Stomach smooth muscle (tissue), 2 donors: ENCODE data around the gene FAT1.
A peak's percentile ranks its signal among the peaks of the same experiment; 100 is the strongest.

Experiments used
- H3K27ac ChIP-seq: one replicate; pipeline ENCODE4 v1.7.0; 2013; ENCODE audit warnings: mild to moderate bottlenecking, low read length, inconsistent platforms
- H3K27me3 ChIP-seq, 2 donors: one replicate each; pipeline ENCODE4 v1.7.0; 2013; ENCODE audit warnings: low read length in 2 of 2; ENCODE audit not compliant: insufficient read depth in 2 of 2, control insufficient read depth in 1 of 2
- H3K36me3 ChIP-seq, 2 donors: one replicate each; pipeline ENCODE4 v1.7.0; 2013; ENCODE audit warnings: low read length in 2 of 2; ENCODE audit not compliant: control insufficient read depth in 2 of 2, insufficient read depth in 2 of 2
- H3K4me1 ChIP-seq: one replicate; pipeline ENCODE4 v1.7.0; 2013; ENCODE audit warnings: low read length; ENCODE audit not compliant: control insufficient read depth, insufficient read depth
- H3K4me3 ChIP-seq, 2 donors: one replicate each; pipeline ENCODE4 v1.7.0; 2013; ENCODE audit warnings: low read length in 2 of 2
- H3K9ac ChIP-seq, 2 donors: one replicate each; pipeline ENCODE4 v1.7.0; 2013; ENCODE audit warnings: low read length in 2 of 2, mild to moderate bottlenecking in 1 of 2
- H3K9me3 ChIP-seq, 2 donors: one replicate each; pipeline ENCODE4 v1.7.0; 2013; ENCODE audit warnings: low read length in 2 of 2; ENCODE audit not compliant: control insufficient read depth in 2 of 2
- donor health status: healthy.
- donor health status: Pancreatic carcinoma.

FAT1 gene

GRCh38 chr4:186733778-186734177, 10.1 kb upstream of the FAT1 start:
- Histone ChIP-seq H3K4me3 (no peak overlapping the region), H3K27ac (no peak overlapping the region), H3K4me1 (no peaks in the 10 kb centered on the region), H3K36me3 (no peaks in the 10 kb centered on the region), H3K9ac (no peak overlapping the region), H3K27me3 (no peaks in the 10 kb centered on the region), H3K9me3 (no peaks in the 10 kb centered on the region)

GRCh38 chr4:186730621-186731020, 7.0 kb upstream of the FAT1 start:
- no peak overlapping the region for H3K4me3 ChIP-seq

GRCh38 chr4:186729856-186730255, 6.2 kb upstream of the FAT1 start:
- no peaks in the 10 kb centered on the region for H3K9me3 ChIP-seq
- H3K27me3 ChIP-seq = no peaks in the 10 kb centered on the region
- no peak overlapping the region for H3K4me3 ChIP-seq
- H3K36me3 ChIP-seq = no peaks in the 10 kb centered on the region
- H3K27ac ChIP-seq = no peak overlapping the region
- H3K9ac ChIP-seq = no peak overlapping the region
- H3K4me1 ChIP-seq = peaks cover 9% of the 10 kb centered on the region

More at GRCh38 chr4:186730621-186731020, 7.0 kb upstream of the FAT1 start:
- peaks cover 6% of the 10 kb centered on the region for H3K4me1 ChIP-seq
- no peaks in the 10 kb centered on the region for H3K36me3 ChIP-seq
- H3K9me3 ChIP-seq = no peaks in the 10 kb centered on the region
- no peak overlapping the region for H3K27ac ChIP-seq
- H3K27me3 ChIP-seq = no peaks in the 10 kb centered on the region
- no peak overlapping the region for H3K9ac ChIP-seq

GRCh38 chr4:186728631-186729271, 5.1 kb upstream of the FAT1 start:
- no peak overlapping the region for H3K4me3 ChIP-seq

GRCh38 chr4:186727977-186728519, 4.4 kb upstream of the FAT1 start:
- Histone ChIP-seq H3K4me1 (peaks cover 14% of the 10 kb centered on the region), H3K27ac (no peak overlapping the region), H3K9ac (no peak overlapping the region), H3K9me3 (no peaks in the 10 kb centered on the region), H3K36me3 (no peaks in the 10 kb centered on the region), H3K27me3 (no peaks in the 10 kb centered on the region), H3K4me3 (no peak overlapping the region)

More at GRCh38 chr4:186728631-186729271, 5.1 kb upstream of the FAT1 start:
- Histone ChIP-seq H3K9me3 (no peaks in the 10 kb centered on the region), H3K27me3 (no peaks in the 10 kb centered on the region), H3K9ac (no peak overlapping the region), H3K36me3 (no peaks in the 10 kb centered on the region), H3K4me1 (peaks cover 14% of the 10 kb centered on the region), H3K27ac (no peak overlapping the region)

GRCh38 chr4:186727169-186727976, 3.7 kb upstream of the FAT1 start:
- Histone ChIP-seq H3K36me3 (no peaks in the 10 kb centered on the region), H3K27me3 (no peaks in the 10 kb centered on the region), H3K9me3 (no peaks in the 10 kb centered on the region), H3K4me3 (peak overlapping the region; percentile 88 to 91), H3K27ac (peak overlapping the region; percentile 78), H3K4me1 (peaks cover 14% of the 10 kb centered on the region), H3K9ac (peak overlapping the region; percentile 76 to 87)

- Histone ChIP-seq H3K9me3 (no peaks in the 10 kb centered on the region), H3K27me3 (no peaks in the 10 kb centered on the region), H3K27ac (peak overlapping the region; percentile 78), H3K4me1 (peaks cover 14% of the 10 kb centered on the region), H3K36me3 (no peaks in the 10 kb centered on the region), H3K9ac (peak overlapping the region; percentile 76 to 87), H3K4me3 (peak overlapping the region; percentile 88 to 91)
These were observed 2.9 kb upstream of the FAT1 start for GRCh38 chr4:186726426-186727168.

- H3K9ac ChIP-seq = peak overlapping the region; percentile 79 to 87
- no peaks in the 10 kb centered on the region for H3K36me3 ChIP-seq
- peaks cover 14% of the 10 kb centered on the region for H3K4me1 ChIP-seq
- H3K27ac ChIP-seq = peak overlapping the region; percentile 88
- peak overlapping the region; percentile 88 to 91 for H3K4me3 ChIP-seq
- no peaks in the 10 kb centered on the region for H3K9me3 ChIP-seq
- no peaks in the 10 kb centered on the region for H3K27me3 ChIP-seq
These were observed 2.1 kb upstream of the FAT1 start for GRCh38 chr4:186725469-186726425.

GRCh38 chr4:186724864-186725468, 1.3 kb upstream of the FAT1 start:
- Histone ChIP-seq H3K4me1 (peaks cover 14% of the 10 kb centered on the region), H3K27me3 (no peaks in the 10 kb centered on the region), H3K4me3 (peak overlapping the region; percentile 88 to 91), H3K9ac (peak overlapping the region; percentile 79 to 87), H3K9me3 (no peaks in the 10 kb centered on the region), H3K36me3 (no peaks in the 10 kb centered on the region), H3K27ac (peak overlapping the region; percentile 88)
